ENCODE data around the gene AQP9. TPM values are rescaled to one million over a fixed set of nuclear protein-coding genes. Genes with fewer than 3 reads are reported as not detected.

Gene AQP9
- total RNA-seq, 2 donors from 2014 or later = 0.26 to 1.6 TPM

GRCh38 chr15:58222679-58223078, 84.5 kb downstream of the AQP9 start:
- WGBS, 2 donors = 83 to 84% methylated on average over 2 of the region's 2 CpGs
- TF ChIP-seq CTCF (IDR thresholded peaks at IDR 0.05) (no peak), POLR2A (IDR thresholded peaks at IDR 0.05) (no peak)
- DNase-seq (no peak), ATAC-seq (no peak)
- no peaks in the 10 kb centered on the region for H3K27me3 ChIP-seq
- intact Hi-C loops (cut with DNase I) = no loop called here
- no peaks in the 10 kb centered on the region for H3K4me1 ChIP-seq
- H3K27ac ChIP-seq = no peak overlapping the region
- no peak overlapping the region for H3K4me3 ChIP-seq
- H3K9me3 ChIP-seq = no peaks in the 10 kb centered on the region
- no peaks in the 10 kb centered on the region for H3K36me3 ChIP-seq (replicated peaks in 1 of 2; ENCODE audit: insufficient read depth in 1 of 2, low read depth in 2 of 2)

GRCh38 chr15:58223432-58223831, 85.3 kb downstream of the AQP9 start:
- Histone ChIP-seq H3K4me3 (no peak overlapping the region), H3K9me3 (no peaks in the 10 kb centered on the region), H3K27ac (no peak overlapping the region), H3K27me3 (no peaks in the 10 kb centered on the region), H3K4me1 (peaks cover 1% of the 10 kb centered on the region), H3K36me3 (replicated peaks in 1 of 2; ENCODE audit: insufficient read depth in 1 of 2, low read depth in 2 of 2) (no peaks in the 10 kb centered on the region)
- ATAC-seq (no peak), DNase-seq (no peak)
- 70 to 76% methylated on average over 3 of the region's 3 CpGs for WGBS, 2 donors
- TF ChIP-seq POLR2A (IDR thresholded peaks at IDR 0.05) (no peak), CTCF (IDR thresholded peaks at IDR 0.05) (no peak)
- intact Hi-C loops (cut with DNase I) = no loop called here

- no peaks in the 10 kb centered on the region for H3K36me3 ChIP-seq (replicated peaks in 1 of 2; ENCODE audit: insufficient read depth in 1 of 2, low read depth in 2 of 2)
- no peak overlapping the region for H3K27ac ChIP-seq
- H3K4me3 ChIP-seq = no peak overlapping the region
- ATAC-seq (no peak), DNase-seq (no peak)
- no peaks in the 10 kb centered on the region for H3K9me3 ChIP-seq
- H3K4me1 ChIP-seq = peaks cover 6% of the 10 kb centered on the region
- TF ChIP-seq CTCF (IDR thresholded peaks at IDR 0.05) (no peak), POLR2A (IDR thresholded peaks at IDR 0.05) (no peak)
- H3K27me3 ChIP-seq = no peaks in the 10 kb centered on the region
- 79 to 83% methylated on average over 2 of the region's 2 CpGs for WGBS, 2 donors
- intact Hi-C loops (cut with DNase I) = no loop called here
Measured at GRCh38 chr15:58224068-58224467, 85.9 kb downstream of the AQP9 start.

- Histone ChIP-seq H3K9me3 (no peaks in the 10 kb centered on the region), H3K27me3 (no peaks in the 10 kb centered on the region), H3K4me1 (peaks cover 6% of the 10 kb centered on the region), H3K4me3 (no peak overlapping the region), H3K27ac (peak overlapping the region in 3 of 4 donors; percentile 2 to 27 (median 19)), H3K36me3 (replicated peaks in 1 of 2; ENCODE audit: insufficient read depth in 1 of 2, low read depth in 2 of 2) (no peaks in the 10 kb centered on the region)
- DNase-seq (peak; percentile 66 to 72 (median 70)), ATAC-seq (peak; percentile 69)
- TF ChIP-seq POLR2A (IDR thresholded peaks at IDR 0.05) (no peak), CTCF (IDR thresholded peaks at IDR 0.05) (peak; percentile 10 to 68 (median 65))
- 41% methylated on average over 8 of the region's 8 CpGs for WGBS, 2 donors
- intact Hi-C loops (cut with DNase I) = no loop called here
Measured at GRCh38 chr15:58227706-58228543, 89.7 kb downstream of the AQP9 start.

- TF ChIP-seq CTCF (IDR thresholded peaks at IDR 0.05) = no peak
- no peak for TF ChIP-seq POLR2A (IDR thresholded peaks at IDR 0.05)
- WGBS, 2 donors = 22% methylated on average over 1 of the region's 1 CpG
- no peaks in the 10 kb centered on the region for H3K27me3 ChIP-seq
- DNase-seq = no peak
- H3K27ac ChIP-seq = peak overlapping the region in 3 of 4 donors; percentile 2 to 27 (median 19)
- H3K36me3 ChIP-seq (replicated peaks in 1 of 2; ENCODE audit: insufficient read depth in 1 of 2, low read depth in 2 of 2) = no peaks in the 10 kb centered on the region
- H3K4me1 ChIP-seq = peaks cover 6% of the 10 kb centered on the region
- H3K4me3 ChIP-seq = no peak overlapping the region
- no peaks in the 10 kb centered on the region for H3K9me3 ChIP-seq
- peak; percentile 33 for ATAC-seq
- intact Hi-C loops (cut with DNase I) = no loop called here
Measured at GRCh38 chr15:58228718-58229117, 90.5 kb downstream of the AQP9 start.

Data from body of pancreas (tissue), 4 donors.